WTC11 (cell line): Measurements from ENCODE around the gene PTPRT. TPM values are rescaled to one million over a fixed set of nuclear protein-coding genes. Genes with fewer than 3 reads are reported as not detected.

Experiments
- ATAC-seq: fragments of 200-7000 bp; cut with Tn5 transposase; 2 replicates; pipeline ENCODE4 v1.10.0; 2021; ENCODE audit warnings: mild to moderate bottlenecking, moderate library complexity
- CTCF ChIA-PET: fragments of 300-600 bp; sonication (Branson Sonifier 250); formaldehyde crosslinking; loops from one replicate; lab custom pipeline; 2021; ENCODE audit warnings: antibody characterized with exemption; lab: Charles Lee
- POLR2A ChIA-PET: fragments of 350-600 bp; sonication (Branson Sonifier 250); formaldehyde crosslinking; loops from one replicate; lab custom pipeline; 2021; ENCODE audit warnings: antibody characterized with exemption; lab: Charles Lee
- DNase-seq: peaks from one replicate; pipeline ENCODE4 v3.0.0; 2021; ENCODE audit warnings: low spot score
- H3K27ac Mint-ChIP-seq: 2 replicates; pipeline ENCODE4 v1.8.0; 2021; ENCODE audit warnings: mixed read lengths
- H3K27me3 Mint-ChIP-seq: 2 replicates; pipeline ENCODE4 v1.8.0; 2021; ENCODE audit warnings: low read depth, mild to moderate bottlenecking, moderate library complexity, mixed read lengths
- H3K36me3 Mint-ChIP-seq: 2 replicates; pipeline ENCODE4 v1.8.0; 2021; ENCODE audit warnings: mixed read lengths
- H3K4me1 Mint-ChIP-seq: 2 replicates; pipeline ENCODE4 v1.8.0; 2022; ENCODE audit warnings: mixed read lengths
- H3K4me3 Mint-ChIP-seq: 2 replicates; pipeline ENCODE4 v1.8.0; 2021; ENCODE audit warnings: mild to moderate bottlenecking, moderate library complexity, mixed read lengths
- H3K9me3 Mint-ChIP-seq: 2 replicates; pipeline ENCODE4 v1.8.0; 2021; ENCODE audit warnings: mixed read lengths
- AR ChIP-seq: fragments of 250-450 bp; sonication (Bioruptor Pico); IDR thresholded peaks from 2 replicates; pipeline ENCODE4 v1.9.0; 2021; ENCODE audit warnings: mild to moderate bottlenecking
- CDX4 ChIP-seq: fragments of 250-450 bp; sonication (Bioruptor Pico); IDR thresholded peaks from 2 replicates; pipeline ENCODE4 v1.9.0; 2021; ENCODE audit warnings: moderate library complexity, mild to moderate bottlenecking, inconsistent platforms, borderline replicate concordance
- CREB1 ChIP-seq: sonication (generic); formaldehyde crosslinking; IDR thresholded peaks from 2 replicates; pipeline ENCODE4 v1.8.0; 2023; ENCODE audit warnings: mild to moderate bottlenecking, missing genetic modification reagents
- CREM ChIP-seq: sonication (generic); formaldehyde crosslinking; IDR thresholded peaks from 2 replicates; pipeline ENCODE4 v1.8.1; 2022; ENCODE audit warnings: mild to moderate bottlenecking, missing genetic modification reagents, moderate library complexity
- E2F4 ChIP-seq: sonication (generic); formaldehyde crosslinking; IDR thresholded peaks from 2 replicates; pipeline ENCODE4 v1.8.1; 2022; ENCODE audit warnings: low read depth, mild to moderate bottlenecking, moderate library complexity, missing genetic modification reagents, borderline replicate concordance
- GRHL2 ChIP-seq: fragments of 250-450 bp; sonication (Bioruptor Pico); IDR thresholded peaks from 2 replicates; pipeline ENCODE4 v1.8.0; 2022; ENCODE audit warnings: mild to moderate bottlenecking, moderate library complexity; ENCODE audit not compliant: insufficient replicate concordance, severe bottlenecking
- IRF1 ChIP-seq: sonication (generic); formaldehyde crosslinking; IDR thresholded peaks from 2 replicates; pipeline ENCODE4 v1.8.0; 2023; ENCODE audit warnings: missing genetic modification reagents
- MAX ChIP-seq: sonication (generic); formaldehyde crosslinking; IDR thresholded peaks from 2 replicates; pipeline ENCODE4 v1.8.0; 2022; ENCODE audit warnings: mild to moderate bottlenecking, missing genetic modification reagents
- PRRX2 ChIP-seq: fragments of 250-450 bp; sonication (Bioruptor Pico); IDR thresholded peaks from 2 replicates; pipeline ENCODE4 v1.8.0; 2021; ENCODE audit warnings: mild to moderate bottlenecking
- RELA ChIP-seq: sonication (generic); formaldehyde crosslinking; IDR thresholded peaks from 2 replicates; pipeline ENCODE4 v1.8.1; 2022; ENCODE audit warnings: missing genetic modification reagents, mild to moderate bottlenecking, borderline replicate concordance
- TEAD1 ChIP-seq: sonication (generic); formaldehyde crosslinking; IDR thresholded peaks from 2 replicates; pipeline ENCODE4 v1.8.0; 2022; ENCODE audit warnings: mild to moderate bottlenecking, missing genetic modification reagents
- ZBTB43 ChIP-seq: sonication (generic); formaldehyde crosslinking; IDR thresholded peaks from 2 replicates; pipeline ENCODE4 v1.8.1; 2023; ENCODE audit warnings: mild to moderate bottlenecking, missing genetic modification reagents
- ZMAT4 ChIP-seq: fragments of 250-450 bp; sonication (Bioruptor Pico); IDR thresholded peaks from 2 replicates; pipeline ENCODE4 v1.9.0; 2021; ENCODE audit warnings: mild to moderate bottlenecking
- ZNF138 ChIP-seq: sonication (generic); formaldehyde crosslinking; conservative IDR thresholded peaks from 2 replicates; pipeline ENCODE4 v1.8.1; 2022; ENCODE audit warnings: mild to moderate bottlenecking, moderate library complexity, missing genetic modification reagents
- ZNF219 ChIP-seq: sonication (generic); formaldehyde crosslinking; IDR thresholded peaks from 2 replicates; pipeline ENCODE4 v1.8.0; 2023; ENCODE audit warnings: missing genetic modification reagents, mild to moderate bottlenecking, borderline replicate concordance
- ZNF317 ChIP-seq: sonication (generic); formaldehyde crosslinking; IDR thresholded peaks from 2 replicates; pipeline ENCODE4 v1.8.1; 2023; ENCODE audit warnings: low read depth, mild to moderate bottlenecking, moderate library complexity, missing genetic modification reagents, borderline replicate concordance
- ZNF423 ChIP-seq: fragments of 250-450 bp; sonication (Bioruptor Pico); IDR thresholded peaks from 2 replicates; pipeline ENCODE4 v2.1.2; 2022; ENCODE audit warnings: mild to moderate bottlenecking, moderate library complexity
- total RNA-seq: library from RNA; stranded (reverse); gene quantifications from 3 replicates; pipeline ENCODE4 v1.2.3, GENCODE V29; 2021
- TF ChIP-seq, protein P1 (sequence below): fragments of 250-450 bp; sonication (Bioruptor Pico); IDR thresholded peaks from 2 replicates; pipeline ENCODE4 v1.8.0; 2021; ENCODE audit warnings: mild to moderate bottlenecking

The PTPRT gene
- total RNA-seq, 1 experiment from 2014 or later, result 1.1 TPM

- TF ChIP-seq, protein P1, sequence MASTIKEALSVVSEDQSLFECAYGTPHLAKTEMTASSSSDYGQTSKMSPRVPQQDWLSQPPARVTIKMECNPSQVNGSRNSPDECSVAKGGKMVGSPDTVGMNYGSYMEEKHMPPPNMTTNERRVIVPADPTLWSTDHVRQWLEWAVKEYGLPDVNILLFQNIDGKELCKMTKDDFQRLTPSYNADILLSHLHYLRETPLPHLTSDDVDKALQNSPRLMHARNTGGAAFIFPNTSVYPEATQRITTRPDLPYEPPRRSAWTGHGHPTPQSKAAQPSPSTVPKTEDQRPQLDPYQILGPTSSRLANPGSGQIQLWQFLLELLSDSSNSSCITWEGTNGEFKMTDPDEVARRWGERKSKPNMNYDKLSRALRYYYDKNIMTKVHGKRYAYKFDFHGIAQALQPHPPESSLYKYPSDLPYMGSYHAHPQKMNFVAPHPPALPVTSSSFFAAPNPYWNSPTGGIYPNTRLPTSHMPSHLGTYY (CRISPR knock-in tag), result no peak
- TF ChIP-seq ZBTB43 (CRISPR knock-in tag), result no peak
- TF ChIP-seq, all 79 proteins: peak for 0
Observed at GRCh38 chr20:42795111-42795695, 394.5 kb downstream of the PTPRT start (continued).

DNA sequence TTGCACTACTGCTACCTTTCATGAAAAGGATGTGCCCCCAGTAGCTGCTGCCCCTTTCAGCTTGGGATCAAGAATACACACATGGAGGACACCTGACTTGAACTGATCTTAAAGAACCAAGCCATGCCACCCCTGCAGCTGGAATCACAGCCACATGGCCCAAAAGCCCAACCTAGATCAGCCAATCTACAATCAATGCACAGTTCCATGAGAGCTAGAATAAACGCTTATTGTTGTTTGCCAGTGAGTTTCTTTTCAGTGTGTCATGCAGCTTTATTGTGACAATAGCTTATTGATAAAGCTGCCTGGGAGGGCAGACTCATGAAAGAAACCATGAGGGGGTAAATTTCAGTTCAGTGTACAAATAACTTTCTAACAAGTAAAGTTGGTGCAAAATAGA lies 397.7 kb downstream of the PTPRT start:
- POLR2A ChIA-PET, result no interaction called here

More for the DNA sequence above, 397.7 kb downstream of the PTPRT start:
- Mint-ChIP-seq H3K4me1 (peaks cover 13% of the 10 kb centered on the region), H3K27me3 (no peaks in the 10 kb centered on the region), H3K36me3 (no peaks in the 10 kb centered on the region), H3K4me3 (no peak overlapping the region), H3K9me3 (peaks cover 12% of the 10 kb centered on the region), H3K27ac (no peak overlapping the region)
- ATAC-seq, result no peak
- no peak for DNase-seq
- no peak for TF ChIP-seq IRF1 (CRISPR knock-in tag)
- no peak for TF ChIP-seq ZNF423 (CRISPR knock-in tag)
- TF ChIP-seq ZNF219 (CRISPR knock-in tag), result no peak
- TF ChIP-seq, protein P1 (CRISPR knock-in tag), result no peak
- no peak for TF ChIP-seq ZNF317
- no peak for TF ChIP-seq CREM (CRISPR knock-in tag)
- no peak for TF ChIP-seq PRRX2
- no peak for TF ChIP-seq ZNF138 (CRISPR knock-in tag)
- TF ChIP-seq CDX4 (CRISPR knock-in tag), result no peak
- no peak for TF ChIP-seq TEAD1
- TF ChIP-seq E2F4 (CRISPR knock-in tag), result no peak
- TF ChIP-seq AR (CRISPR knock-in tag), result no peak
- no peak for TF ChIP-seq GRHL2 (CRISPR knock-in tag)
- no peak for TF ChIP-seq CREB1 (CRISPR knock-in tag)
- TF ChIP-seq MAX (CRISPR knock-in tag), result no peak
- no peak for TF ChIP-seq RELA (CRISPR knock-in tag)
- no peak for TF ChIP-seq ZMAT4 (CRISPR knock-in tag)
- CTCF ChIA-PET, result no interaction called here
